HepG2 (cell line): ENCODE data around the gene HES1. TPM values are rescaled to one million over a fixed set of nuclear protein-coding genes. Genes with fewer than 3 reads are reported as not detected.
A peak's percentile ranks its signal among the peaks of the same experiment; 100 is the strongest.

Experiments
- HOXA3 ChIP-seq: sonication (generic); formaldehyde crosslinking; IDR thresholded peaks from 2 replicates; pipeline ENCODE4 v1.5.0; 2020; ENCODE audit warnings: missing genetic modification reagents
- KMT2A ChIP-seq: sonication (generic); formaldehyde crosslinking; IDR thresholded peaks from 2 replicates; pipeline ENCODE4 v1.4.0; 2020; ENCODE audit warnings: missing genetic modification reagents
- PHF8 ChIP-seq: sonication (generic); formaldehyde crosslinking; IDR thresholded peaks from 2 replicates; pipeline ENCODE4 v1.5.0; 2020; ENCODE audit warnings: missing genetic modification reagents
- RBM22 ChIP-seq: fragments of 200-400 bp; formaldehyde crosslinking; optimal IDR thresholded peaks from 2 replicates; pipeline ENCODE3; 2017; ENCODE audit warnings: mild to moderate bottlenecking, low read length, moderate library complexity
- ZKSCAN1 ChIP-seq: fragments of 150-350 bp; IDR thresholded peaks from 2 replicates; pipeline ENCODE4 v1.6.1; 2014; ENCODE audit warnings: low read length
- ZNF850 ChIP-seq: sonication (generic); formaldehyde crosslinking; conservative IDR thresholded peaks from 2 replicates; pipeline ENCODE4 v1.9.0; 2021; ENCODE audit warnings: mild to moderate bottlenecking, missing genetic modification reagents
- polyA plus RNA-seq, 8 experiments: library from polyadenylated mRNA; depleted of rRNA in 3 of 8; stranded (reverse) in 7 of 8; unstranded in 1 of 8; fragments of >200 nt; fragmentation: Illumina TruSeq in 4 of 8; extraction: Trizol in 4 of 8; gene quantifications; 2 replicates each; pipeline versions ENCODE4 v1.2.1 to v1.2.3, GENCODE V29; 2011 to 2016; ENCODE audit warnings: low read depth in 4 of 8, missing spikeins in 1 of 8, mixed read lengths in 1 of 8; ENCODE audit not compliant: insufficient read depth in 1 of 8
- total RNA-seq, 5 experiments: library from RNA; depleted of rRNA; stranded (reverse); fragments of >200 nt; fragmentation: Illumina TruSeq; extraction: Trizol; gene quantifications; 2 replicates each; pipeline ENCODE4 v1.2.3, GENCODE V29; 2016; ENCODE audit warnings: low read depth in 1 of 5
- TF ChIP-seq, protein P1 (sequence below): sonication (generic); formaldehyde crosslinking; IDR thresholded peaks from 2 replicates; pipeline ENCODE4 v1.5.1; 2020; ENCODE audit warnings: mild to moderate bottlenecking, missing genetic modification reagents, moderate library complexity
- TF ChIP-seq, protein P2 (sequence below): sonication (generic); formaldehyde crosslinking; IDR thresholded peaks from 2 replicates; pipeline ENCODE4 v1.8.1; 2023; ENCODE audit warnings: mild to moderate bottlenecking, missing genetic modification reagents
- TF ChIP-seq, protein P3 (sequence below): sonication (generic); formaldehyde crosslinking; IDR thresholded peaks from 2 replicates; pipeline ENCODE4 v1.8.0; 2022; ENCODE audit warnings: missing genetic modification reagents, mild to moderate bottlenecking, inconsistent platforms, borderline replicate concordance
- TF ChIP-seq, protein P4 (sequence below): IDR thresholded peaks from 2 replicates; pipeline ENCODE4 v1.6.1; 2016
- TF ChIP-seq, protein P5 (sequence below): sonication (generic); formaldehyde crosslinking; IDR thresholded peaks from 2 replicates; pipeline ENCODE4 v1.4.0; 2020; ENCODE audit warnings: mild to moderate bottlenecking, missing genetic modification reagents
- TF ChIP-seq, protein P6 (sequence below): IDR thresholded peaks from 2 replicates; pipeline ENCODE4 v1.6.1; 2016; ENCODE audit warnings: missing genetic modification reagents, missing compliant biosample characterization
- TF ChIP-seq, protein P7 (sequence below): sonication (generic); formaldehyde crosslinking; conservative IDR thresholded peaks from 2 replicates; pipeline ENCODE4 v1.4.0; 2020; ENCODE audit warnings: missing genetic modification reagents
- TF ChIP-seq, protein P8 (sequence below), 2 experiments: sonication (generic) in 1 of 2; formaldehyde crosslinking in 1 of 2; IDR thresholded peaks; 2 replicates each; pipeline versions ENCODE4 v1.4.0 to v1.6.1; 2016 to 2020; ENCODE audit warnings: borderline replicate concordance in 1 of 2, low read depth in 1 of 2, mild to moderate bottlenecking in 1 of 2, missing genetic modification reagents in 1 of 2

Gene HES1
- total and polyA plus RNA-seq, 2 of the 13 experiments (the other 11 are each of a cell fraction or from before 2014, with no cell fraction given): 15.4 to 19.8 TPM

DNA sequence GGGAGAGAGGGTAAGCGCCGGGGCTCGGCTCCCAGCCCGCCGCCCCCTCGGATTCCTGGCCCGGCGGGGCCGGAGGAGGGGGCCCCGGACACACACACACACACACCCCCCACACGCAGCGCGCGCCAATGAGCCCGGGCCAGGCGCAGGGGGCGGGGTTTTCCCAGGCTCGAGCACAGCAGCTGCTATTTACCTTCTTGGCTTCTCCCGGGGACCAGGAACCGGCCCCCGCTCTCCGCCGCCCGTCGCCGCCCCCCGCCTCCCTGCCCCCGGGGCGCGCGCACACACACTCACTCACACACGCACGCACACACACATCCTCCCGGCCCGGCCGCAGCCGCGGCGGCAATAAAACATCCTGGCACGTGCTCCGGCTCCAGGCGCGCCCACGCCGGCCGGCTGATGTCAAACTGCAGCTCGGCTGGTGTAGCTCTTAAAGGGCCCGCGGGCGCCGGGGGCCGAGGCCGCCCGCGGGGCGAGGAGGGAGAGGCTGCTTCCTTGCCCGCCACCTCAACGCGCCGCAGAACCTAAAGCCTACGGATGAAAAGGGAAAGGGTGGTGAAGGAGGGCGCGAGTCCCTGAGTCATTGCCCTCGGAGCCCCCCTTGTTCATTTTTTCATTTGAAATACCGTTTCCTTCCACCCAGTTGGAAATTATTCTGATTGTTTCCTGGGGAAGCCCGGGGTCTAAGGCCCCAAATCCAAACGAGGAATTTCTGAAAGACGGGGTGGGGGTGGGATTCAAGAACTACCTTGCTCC lies 1.0 kb upstream of the HES1 start (continued):
- TF ChIP-seq, protein P1, sequence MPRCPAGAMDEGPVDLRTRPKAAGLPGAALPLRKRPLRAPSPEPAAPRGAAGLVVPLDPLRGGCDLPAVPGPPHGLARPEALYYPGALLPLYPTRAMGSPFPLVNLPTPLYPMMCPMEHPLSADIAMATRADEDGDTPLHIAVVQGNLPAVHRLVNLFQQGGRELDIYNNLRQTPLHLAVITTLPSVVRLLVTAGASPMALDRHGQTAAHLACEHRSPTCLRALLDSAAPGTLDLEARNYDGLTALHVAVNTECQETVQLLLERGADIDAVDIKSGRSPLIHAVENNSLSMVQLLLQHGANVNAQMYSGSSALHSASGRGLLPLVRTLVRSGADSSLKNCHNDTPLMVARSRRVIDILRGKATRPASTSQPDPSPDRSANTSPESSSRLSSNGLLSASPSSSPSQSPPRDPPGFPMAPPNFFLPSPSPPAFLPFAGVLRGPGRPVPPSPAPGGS (CRISPR knock-in tag): peak; percentile 43; the same call in 1 of the 2 replicates
- peak; percentile 81 for TF ChIP-seq HOXA3 (CRISPR knock-in tag)
- TF ChIP-seq KMT2A (CRISPR knock-in tag): no peak; the same call in 1 of the 2 replicates
- TF ChIP-seq, protein P2, sequence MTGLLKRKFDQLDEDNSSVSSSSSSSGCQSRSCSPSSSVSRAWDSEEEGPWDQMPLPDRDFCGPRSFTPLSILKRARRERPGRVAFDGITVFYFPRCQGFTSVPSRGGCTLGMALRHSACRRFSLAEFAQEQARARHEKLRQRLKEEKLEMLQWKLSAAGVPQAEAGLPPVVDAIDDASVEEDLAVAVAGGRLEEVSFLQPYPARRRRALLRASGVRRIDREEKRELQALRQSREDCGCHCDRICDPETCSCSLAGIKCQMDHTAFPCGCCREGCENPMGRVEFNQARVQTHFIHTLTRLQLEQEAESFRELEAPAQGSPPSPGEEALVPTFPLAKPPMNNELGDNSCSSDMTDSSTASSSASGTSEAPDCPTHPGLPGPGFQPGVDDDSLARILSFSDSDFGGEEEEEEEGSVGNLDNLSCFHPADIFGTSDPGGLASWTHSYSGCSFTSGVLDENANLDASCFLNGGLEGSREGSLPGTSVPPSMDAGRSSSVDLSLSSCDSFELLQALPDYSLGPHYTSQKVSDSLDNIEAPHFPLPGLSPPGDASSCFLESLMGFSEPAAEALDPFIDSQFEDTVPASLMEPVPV (CRISPR knock-in tag): peak; percentile 95
- TF ChIP-seq, protein P3, sequence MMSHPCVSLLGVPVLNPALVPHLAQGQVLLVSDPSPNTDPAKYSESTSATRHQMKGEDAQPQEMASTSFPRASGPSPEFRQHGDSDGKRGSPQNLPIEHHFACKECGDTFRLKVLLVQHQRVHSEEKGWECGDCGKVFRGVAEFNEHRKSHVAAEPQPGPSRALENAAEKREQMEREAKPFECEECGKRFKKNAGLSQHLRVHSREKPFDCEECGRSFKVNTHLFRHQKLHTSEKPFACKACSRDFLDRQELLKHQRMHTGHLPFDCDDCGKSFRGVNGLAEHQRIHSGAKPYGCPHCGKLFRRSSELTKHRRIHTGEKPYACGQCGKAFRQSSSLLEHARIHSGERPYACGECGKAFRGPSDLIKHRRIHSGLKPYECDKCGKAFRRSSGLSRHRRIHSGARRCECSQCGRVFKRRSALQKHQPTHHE: peak; percentile 94
- no peak for TF ChIP-seq RBM22
- TF ChIP-seq, protein P4, sequence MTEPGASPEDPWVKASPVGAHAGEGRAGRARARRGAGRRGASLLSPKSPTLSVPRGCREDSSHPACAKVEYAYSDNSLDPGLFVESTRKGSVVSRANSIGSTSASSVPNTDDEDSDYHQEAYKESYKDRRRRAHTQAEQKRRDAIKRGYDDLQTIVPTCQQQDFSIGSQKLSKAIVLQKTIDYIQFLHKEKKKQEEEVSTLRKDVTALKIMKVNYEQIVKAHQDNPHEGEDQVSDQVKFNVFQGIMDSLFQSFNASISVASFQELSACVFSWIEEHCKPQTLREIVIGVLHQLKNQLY (CRISPR knock-in tag): peak; percentile 71
- TF ChIP-seq ZNF850 (CRISPR knock-in tag): no peak
- TF ChIP-seq, protein P5, sequence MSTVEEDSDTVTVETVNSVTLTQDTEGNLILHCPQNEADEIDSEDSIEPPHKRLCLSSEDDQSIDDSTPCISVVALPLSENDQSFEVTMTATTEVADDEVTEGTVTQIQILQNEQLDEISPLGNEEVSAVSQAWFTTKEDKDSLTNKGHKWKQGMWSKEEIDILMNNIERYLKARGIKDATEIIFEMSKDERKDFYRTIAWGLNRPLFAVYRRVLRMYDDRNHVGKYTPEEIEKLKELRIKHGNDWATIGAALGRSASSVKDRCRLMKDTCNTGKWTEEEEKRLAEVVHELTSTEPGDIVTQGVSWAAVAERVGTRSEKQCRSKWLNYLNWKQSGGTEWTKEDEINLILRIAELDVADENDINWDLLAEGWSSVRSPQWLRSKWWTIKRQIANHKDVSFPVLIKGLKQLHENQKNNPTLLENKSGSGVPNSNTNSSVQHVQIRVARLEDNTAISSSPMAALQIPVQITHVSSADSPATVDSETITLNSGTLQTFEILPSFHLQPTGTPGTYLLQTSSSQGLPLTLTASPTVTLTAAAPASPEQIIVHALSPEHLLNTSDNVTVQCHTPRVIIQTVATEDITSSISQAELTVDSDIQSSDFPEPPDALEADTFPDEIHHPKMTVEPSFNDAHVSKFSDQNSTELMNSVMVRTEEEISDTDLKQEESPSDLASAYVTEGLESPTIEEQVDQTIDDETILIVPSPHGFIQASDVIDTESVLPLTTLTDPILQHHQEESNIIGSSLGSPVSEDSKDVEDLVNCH: no peak
- TF ChIP-seq ZKSCAN1: no peak
- TF ChIP-seq, protein P6, sequence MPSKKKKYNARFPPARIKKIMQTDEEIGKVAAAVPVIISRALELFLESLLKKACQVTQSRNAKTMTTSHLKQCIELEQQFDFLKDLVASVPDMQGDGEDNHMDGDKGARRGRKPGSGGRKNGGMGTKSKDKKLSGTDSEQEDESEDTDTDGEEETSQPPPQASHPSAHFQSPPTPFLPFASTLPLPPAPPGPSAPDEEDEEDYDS (CRISPR knock-in tag): peak; percentile 50
- TF ChIP-seq, protein P7, sequence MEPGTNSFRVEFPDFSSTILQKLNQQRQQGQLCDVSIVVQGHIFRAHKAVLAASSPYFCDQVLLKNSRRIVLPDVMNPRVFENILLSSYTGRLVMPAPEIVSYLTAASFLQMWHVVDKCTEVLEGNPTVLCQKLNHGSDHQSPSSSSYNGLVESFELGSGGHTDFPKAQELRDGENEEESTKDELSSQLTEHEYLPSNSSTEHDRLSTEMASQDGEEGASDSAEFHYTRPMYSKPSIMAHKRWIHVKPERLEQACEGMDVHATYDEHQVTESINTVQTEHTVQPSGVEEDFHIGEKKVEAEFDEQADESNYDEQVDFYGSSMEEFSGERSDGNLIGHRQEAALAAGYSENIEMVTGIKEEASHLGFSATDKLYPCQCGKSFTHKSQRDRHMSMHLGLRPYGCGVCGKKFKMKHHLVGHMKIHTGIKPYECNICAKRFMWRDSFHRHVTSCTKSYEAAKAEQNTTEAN (CRISPR knock-in tag): peak; percentile 100
- TF ChIP-seq, protein P8, sequence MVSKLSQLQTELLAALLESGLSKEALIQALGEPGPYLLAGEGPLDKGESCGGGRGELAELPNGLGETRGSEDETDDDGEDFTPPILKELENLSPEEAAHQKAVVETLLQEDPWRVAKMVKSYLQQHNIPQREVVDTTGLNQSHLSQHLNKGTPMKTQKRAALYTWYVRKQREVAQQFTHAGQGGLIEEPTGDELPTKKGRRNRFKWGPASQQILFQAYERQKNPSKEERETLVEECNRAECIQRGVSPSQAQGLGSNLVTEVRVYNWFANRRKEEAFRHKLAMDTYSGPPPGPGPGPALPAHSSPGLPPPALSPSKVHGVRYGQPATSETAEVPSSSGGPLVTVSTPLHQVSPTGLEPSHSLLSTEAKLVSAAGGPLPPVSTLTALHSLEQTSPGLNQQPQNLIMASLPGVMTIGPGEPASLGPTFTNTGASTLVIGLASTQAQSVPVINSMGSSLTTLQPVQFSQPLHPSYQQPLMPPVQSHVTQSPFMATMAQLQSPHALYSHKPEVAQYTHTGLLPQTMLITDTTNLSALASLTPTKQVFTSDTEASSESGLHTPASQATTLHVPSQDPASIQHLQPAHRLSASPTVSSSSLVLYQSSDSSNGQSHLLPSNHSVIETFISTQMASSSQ (IDR thresholded peaks at IDR 0.05; ENCODE audit: low read depth): peak; percentile 39; the same call in 1 of the 2 replicates
- TF ChIP-seq, protein P8 (CRISPR knock-in tag; IDR thresholded peaks at IDR 0.05; ENCODE audit: borderline replicate concordance): peak; percentile 89
- TF ChIP-seq PHF8 (CRISPR knock-in tag): peak; percentile 49
